Activated CD8-positive, alpha-beta memory T cell treated with anti-CD3 and anti-CD28 coated beads for 48 hours (primary cell): ENCODE data around the gene CD83.
A peak's percentile ranks its signal among the peaks of the same experiment; 100 is the strongest.

Experiments used
- DNase-seq, 3 experiments: peaks; one replicate each; pipeline ENCODE4 v3.0.0-alpha.2; 2020; ENCODE audit warnings: low read depth in 2 of 3, low spot score in 2 of 3

Gene CD83

DNA sequence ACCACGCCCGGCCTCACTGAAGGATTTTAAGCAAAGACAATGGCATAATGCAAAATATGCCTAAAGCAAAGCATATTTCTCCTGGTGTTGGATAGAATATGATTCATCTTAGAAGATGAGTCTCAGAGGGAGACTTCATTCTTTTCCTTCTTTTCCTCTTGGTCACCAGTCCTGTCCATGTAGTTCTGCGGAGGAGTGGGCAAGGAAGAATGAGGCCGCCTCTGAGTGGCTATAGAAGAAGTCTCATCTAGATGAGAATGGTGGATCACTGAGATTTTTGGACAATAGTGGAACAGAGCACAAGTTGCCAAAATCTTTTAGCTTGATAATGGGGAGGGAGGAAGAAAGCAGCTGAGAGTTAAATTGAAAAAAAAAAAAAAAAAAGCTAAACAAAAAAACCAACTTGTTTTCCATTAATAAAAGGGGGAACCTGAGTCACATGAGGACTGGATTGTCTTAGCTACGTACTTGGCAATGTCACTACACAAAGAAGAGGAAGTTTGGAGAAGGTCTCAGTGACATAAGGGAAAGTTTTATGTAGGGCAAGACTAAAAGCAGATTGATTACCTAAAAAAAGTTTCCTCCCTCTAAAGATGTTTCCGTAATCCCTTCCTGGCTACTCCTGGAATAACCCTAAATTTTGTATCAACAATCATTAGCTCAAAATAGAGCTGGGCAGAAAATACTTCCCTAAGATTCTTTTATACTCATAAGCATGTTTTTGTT lies 6.0 kb downstream of the CD83 start:
- no peak for DNase-seq

DNA sequence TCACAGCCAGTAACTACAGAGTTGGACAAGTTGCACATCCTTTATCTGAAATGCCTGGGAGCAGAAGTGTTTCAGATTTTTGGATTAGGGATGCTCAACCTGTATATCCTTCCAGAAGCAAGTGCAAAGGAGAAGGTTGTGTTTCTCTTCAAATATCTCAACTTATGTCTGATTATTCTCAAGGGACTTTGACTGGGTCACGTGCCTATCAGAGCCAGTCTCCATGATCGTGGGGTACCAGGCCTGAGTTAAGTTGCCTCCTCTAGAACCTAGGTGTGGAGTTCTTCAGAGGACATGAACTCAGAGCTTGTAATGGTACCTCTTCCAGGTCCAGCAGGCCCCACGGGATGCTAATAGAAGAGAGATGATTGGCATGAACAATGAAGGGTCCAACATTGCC lies 7.8 kb downstream of the CD83 start:
- no peak for DNase-seq

DNA sequence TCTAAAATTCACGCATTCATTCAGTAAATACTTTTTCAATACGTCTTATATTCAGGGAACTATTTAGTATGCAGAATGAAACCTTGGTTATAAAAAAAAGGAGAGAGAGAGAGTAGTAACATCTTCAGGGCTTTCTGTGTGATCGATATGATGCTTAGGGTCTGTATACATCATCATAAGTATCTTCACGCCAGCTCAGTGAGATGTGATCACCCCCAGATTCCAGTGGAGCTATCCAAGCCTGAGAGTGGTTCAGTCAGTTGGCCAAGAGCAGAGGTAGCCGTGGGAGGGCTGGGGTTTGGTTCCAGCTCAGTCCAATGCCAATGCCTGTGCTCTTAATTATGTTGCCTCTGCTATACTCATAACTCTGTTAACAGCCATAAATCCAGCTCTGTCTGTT lies 8.6 kb downstream of the CD83 start:
- DNase-seq: no peak

DNA sequence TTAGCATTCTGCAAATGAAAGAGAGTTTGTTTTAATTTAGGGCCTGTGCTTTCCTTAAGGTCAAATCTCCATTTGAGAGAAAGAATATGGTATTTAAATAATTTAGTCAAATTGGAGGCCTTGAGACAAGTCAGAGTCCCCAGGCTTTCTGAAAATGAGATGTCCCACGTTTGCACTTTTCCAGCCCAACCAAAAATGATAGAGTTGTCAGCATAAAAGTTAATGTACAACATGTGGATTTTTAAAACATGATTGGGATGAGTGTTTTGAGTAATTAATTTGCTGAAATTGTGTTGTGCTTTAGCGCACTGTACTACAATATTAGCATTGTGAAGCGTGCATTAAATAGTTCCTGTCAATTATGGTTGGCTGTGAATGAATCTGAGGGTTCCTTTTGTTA lies 10.0 kb downstream of the CD83 start:
- no peak for DNase-seq

DNA sequence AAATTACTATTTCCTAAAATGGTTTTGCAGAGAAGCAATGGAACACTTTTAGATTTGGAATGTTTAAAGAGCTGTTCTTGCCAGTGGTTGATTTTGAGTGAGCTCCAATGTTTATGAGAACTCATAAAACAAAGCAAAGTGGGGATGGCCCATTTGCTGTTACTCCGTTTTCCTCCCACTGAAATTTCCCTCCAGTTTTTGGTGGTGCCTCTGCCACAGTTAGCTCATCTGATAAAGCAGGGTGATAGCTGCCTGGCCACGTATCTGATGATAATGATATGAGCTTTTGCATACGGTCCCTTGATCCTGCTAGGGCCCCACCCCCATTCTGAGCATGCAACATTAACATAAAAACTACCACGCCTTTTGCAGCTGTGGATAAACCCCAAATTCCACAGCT lies 10.4 kb downstream of the CD83 start:
- DNase-seq: no peak

DNA sequence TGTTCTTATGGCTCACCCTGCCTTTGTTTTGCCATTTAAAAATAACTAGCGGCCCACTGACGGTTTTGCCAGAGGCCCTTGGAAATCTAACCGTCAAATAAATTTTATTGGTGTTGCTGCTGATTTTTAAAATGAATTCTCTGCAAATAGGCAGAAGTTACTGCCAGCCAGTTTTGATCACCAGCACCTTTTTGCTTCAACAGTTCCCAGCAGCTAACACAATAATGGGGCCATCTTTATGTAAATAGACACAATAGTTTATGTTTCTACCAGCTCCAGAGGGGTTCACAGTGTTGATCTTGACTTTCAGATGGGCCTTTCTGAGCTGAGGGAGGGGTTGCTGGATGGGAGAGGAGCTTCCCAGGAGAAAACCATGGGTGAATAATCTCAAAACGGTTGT lies 11.2 kb downstream of the CD83 start:
- DNase-seq: no peak

DNA sequence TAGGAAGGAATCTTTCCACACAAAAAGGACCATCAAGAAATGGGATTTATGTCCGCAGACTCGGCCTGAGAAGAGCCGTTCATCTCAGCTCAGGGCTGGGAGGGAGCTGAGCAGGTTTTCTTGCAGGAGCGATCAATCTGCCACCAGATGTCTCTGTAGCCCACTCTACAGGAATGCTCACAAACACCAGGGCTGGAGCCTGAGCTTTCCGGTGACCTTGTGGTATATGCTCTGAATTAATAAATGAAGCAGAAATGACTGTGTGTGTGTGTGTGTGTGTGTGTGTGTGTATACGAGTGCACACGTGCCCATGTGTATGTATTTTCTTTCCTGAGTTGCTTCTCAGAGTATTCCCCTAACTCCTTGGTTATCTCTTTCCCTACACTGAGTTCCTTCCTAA lies 12.0 kb downstream of the CD83 start:
- DNase-seq: no peak

DNA sequence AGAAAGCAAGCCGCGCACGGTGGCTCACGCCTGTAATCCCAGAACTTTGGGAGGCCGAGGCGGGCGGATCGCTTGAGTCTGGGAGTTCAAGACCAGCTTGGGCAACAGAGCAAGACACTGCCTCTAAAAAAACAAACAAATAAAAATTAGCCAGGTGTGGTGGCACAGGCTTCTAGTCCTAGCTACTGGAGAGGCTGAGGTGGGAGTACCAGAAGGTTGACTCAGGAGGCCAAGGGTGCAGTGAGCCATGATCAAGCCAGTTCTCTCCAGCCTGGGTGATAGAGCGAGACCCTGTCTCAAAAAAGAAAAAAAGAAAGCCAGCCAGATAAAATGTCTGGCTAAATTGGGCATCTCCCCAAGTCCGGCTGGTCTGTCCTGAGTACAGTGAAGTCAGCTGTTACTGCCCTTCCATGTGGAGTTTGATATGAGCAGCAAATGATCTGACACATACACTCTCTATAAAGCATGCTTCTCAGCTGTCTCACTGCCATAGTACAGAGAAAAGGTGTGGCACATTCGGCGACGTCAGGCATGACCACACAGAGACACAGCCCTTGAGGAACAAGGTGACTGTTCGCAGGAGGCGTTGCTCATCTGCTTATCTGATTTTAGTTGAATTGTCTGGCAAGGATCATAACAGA lies 13.0 kb downstream of the CD83 start:
- DNase-seq: no peak

DNA sequence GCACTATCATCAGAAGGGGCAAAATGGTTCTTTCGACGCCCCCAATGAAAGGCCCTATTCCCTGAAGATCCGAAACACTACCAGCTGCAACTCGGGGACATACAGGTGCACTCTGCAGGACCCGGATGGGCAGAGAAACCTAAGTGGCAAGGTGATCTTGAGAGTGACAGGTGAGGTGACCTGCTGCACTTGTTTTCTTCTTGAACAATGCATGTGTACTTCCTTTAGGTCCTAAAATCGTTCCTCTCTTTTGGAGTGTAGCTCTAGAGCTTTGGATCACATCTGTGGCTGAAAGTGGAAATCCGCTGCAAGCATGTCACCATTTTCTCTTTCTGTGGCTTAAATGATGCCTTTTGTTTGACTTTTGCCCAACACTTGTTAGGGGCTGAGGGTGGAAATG lies 14.0 kb downstream of the CD83 start:
- no peak for DNase-seq

DNA sequence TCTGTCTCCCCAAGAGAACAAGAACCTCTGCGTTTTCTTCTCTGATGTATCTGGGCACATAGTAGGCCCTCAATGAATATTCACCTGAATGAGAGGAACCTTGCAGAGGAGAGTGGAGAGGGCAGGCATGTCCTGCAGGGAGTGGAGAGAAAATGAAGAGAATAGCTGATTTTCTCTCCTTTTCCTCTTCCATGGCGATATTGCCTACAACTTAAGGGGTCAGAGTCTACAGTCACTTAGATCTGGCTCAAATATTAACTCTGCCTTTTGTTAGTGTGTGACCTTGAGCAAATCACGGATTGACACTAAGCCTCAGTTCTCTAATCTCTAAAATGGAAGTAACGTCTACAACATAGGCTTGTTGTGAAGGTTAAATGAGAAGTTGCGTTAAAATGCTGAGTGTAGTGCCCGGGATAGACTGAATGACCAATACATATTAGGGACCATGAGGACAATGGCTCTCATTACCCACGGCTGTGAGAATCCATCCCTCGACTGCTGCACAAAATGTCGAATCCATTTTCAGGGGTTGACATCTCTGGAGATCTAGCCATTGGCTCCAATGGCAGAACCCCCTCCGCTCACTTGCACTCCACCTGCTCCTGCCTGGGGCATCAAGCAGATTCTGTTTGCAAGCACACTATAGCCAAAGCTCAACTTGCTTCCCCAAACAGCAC lies 14.8 kb downstream of the CD83 start:
- DNase-seq: no peak

DNA sequence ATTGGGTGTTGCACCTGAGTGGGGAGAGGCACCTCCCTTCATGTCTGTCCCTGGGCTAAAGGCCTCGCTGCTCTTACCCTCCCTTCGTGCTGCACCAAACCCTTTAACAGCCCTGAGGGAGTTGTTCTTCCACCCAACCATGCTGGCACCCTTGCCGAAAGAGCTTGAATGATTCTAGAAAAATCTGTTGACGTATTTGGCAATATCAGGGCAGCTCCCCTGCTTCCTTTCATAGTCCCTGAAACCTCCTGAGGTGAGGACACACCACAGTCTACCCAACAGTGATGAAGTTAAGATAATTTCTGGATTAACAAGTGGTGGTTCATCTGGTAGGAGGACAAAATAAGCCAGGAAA lies 15.3 kb downstream of the CD83 start:
- no peak for DNase-seq

DNA sequence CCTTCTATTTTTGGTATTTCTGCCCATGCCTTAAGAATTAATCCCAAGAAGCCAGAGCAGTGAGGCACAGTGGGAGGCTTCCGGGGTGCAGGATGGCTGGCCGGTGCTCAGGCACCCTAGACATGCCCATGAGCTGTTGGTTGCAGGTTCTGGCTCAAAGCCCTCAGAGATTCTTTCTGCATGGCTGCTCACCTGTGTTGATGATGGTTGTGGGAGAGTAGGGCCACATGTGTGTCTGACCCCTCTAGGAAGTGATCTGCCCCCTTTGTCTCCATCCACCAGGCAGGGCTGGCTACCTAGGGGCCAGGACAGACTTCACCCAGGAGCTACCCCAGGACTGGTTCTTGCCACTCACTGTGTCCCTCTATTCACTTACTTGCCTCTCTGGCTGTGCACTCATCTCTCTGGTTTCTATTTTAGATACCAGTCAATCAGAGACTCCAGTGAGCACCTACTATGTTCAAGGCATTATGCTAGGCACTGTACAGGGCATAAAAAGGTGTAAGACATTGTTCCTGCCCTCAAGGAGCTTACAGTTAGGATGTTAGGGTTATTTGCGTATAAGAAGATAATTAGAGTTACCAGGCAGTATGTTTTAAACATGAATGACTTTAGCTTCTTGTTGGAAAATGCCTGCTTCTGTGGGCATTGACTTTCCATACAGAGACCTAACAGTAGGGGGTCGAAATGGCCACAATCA lies 16.8 kb downstream of the CD83 start:
- DNase-seq: no peak

DNA sequence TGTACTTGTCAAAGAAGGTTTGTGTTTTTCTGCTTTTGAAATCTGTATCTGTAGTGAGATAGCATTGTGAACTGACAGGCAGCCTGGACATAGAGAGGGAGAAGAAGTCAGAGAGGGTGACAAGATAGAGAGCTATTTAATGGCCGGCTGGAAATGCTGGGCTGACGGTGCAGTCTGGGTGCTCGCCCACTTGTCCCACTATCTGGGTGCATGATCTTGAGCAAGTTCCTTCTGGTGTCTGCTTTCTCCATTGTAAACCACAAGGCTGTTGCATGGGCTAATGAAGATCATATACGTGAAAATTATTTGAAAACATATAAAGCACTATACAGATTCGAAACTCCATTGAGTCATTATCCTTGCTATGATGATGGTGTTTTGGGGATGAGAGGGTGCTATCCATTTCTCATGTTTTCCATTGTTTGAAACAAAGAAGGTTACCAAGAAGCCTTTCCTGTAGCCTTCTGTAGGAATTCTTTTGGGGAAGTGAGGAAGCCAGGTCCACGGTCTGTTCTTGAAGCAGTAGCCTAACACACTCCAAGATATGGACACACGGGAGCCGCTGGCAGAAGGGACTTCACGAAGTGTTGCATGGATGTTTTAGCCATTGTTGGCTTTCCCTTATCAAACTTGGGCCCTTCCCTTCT lies 18.4 kb downstream of the CD83 start:
- DNase-seq: no peak

DNA sequence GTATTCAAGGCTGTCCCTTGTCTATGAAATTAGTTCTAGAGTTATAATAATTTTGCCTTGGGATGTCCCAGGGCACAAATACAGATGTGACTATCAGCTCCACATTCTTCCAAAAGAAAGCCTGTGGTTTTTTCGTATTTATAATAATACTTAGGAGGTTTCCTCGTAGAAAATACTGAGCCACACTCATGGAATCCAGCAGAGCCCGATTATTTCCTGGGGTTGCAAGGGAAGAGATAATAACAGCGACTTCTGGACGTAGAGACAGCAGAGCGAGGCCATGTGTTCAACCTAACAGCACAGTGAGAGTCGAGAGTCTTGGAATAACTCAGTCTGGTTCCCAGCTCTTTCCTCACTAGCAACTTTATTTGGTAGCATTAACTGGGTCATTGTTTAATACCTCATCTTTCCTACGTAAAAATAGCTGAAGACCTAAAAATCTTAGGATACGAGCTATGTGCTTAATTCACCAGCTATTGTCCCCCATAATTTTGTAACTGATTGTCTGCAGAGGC lies 21.2 kb downstream of the CD83 start:
- DNase-seq: no peak

DNA sequence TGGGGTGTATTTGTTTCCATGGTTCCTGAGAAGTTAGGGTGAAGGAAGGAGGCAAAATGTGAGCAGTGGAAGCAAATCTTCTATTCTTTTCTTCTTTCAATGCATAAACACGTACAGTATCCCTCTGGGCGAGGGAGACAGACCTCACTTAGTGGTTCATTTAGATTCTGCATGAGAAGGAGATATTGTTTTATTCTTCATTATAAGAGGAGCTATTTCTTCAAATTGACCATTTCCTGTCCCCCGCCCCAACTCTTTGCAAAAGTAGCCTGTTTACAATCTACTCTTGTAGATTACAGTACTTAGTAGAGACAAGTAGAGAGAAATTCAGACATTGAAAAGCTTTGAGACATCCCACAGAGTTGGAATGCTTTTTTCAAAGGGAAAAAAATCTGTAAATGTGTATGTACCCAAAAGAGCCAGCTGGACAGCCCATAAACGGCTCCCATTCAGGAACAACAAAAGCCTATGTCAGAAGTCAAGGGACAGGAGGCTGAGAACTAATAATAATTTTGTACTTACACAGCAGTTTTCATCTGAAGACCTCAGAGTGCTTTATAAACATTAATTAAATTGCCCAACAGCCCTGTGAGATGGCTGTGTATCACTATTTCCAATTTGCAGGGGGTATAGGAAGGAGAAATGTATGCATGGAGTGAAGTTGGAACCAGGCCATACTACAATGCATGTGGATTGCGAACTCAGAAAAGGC lies 23.9 kb downstream of the CD83 start:
- no peak for DNase-seq

DNA sequence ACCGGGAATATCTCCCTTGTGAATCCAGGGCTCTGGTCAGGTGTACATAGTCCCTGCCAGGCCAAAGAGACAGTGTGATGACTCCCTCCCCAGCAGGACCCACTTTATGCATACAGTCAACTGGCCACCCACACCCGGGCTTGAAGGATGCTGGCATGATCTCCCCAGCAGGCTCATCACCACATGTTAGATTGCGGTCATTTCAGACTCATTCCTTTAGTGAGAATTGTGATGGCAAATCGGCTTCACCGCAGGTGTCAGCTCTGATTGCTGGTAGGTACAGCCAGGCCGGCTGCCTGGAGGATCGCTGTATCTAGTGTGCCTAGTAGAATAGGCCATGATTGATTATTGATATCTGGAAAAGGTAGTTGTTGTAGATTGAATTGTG lies 24.5 kb downstream of the CD83 start:
- no peak for DNase-seq

DNA sequence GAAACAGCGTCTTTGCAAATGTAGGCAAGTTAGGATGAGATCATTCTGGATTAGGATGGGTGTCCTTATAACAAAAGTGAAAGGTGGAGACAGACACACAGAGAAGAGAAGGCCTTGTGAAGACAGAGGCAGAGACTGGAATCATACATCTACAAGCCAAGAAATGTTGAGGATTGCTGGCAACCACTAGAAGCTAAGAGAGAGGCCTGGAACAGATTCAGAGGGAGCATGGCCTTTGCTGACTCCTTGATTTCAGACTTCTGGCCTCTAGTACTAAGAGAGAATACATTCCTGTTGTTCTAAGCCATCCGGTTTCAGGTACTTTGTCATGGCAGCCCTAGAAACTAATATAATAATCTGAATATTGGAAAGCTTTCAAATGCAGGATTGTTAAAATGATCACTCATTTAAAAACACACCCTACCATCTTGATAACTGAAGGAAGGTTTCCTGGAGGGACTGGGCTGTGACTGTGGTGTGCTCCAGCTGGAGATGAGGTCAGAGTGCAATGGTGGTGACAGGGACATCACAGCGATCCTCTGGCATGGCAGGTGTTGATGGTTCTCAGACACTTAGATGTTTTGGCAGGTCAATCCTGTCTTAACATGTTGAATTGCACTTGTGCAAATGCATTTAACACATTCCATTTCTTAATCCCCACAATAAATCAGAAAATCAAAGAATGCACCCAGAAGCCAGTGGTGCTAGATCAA lies 25.1 kb downstream of the CD83 start:
- no peak for DNase-seq

DNA sequence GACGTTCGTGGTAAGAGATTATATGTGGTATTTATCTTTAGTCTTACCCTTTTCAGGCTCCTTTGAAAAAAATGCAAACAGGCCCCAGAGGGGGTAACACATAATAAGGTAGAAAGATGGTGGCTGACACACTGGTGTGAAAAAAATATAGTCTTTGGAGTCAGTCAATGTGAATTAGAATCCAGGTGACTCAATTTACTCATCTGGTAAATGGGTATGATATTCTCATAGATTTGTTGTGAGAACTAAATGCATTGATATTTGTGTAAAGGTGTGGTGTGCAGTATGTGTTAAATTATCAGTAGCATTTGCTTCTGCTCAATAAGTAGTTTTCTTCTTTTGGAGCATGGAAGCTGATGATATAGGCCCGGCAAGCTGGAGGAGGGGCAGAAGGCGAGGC lies 25.7 kb downstream of the CD83 start:
- DNase-seq: no peak

DNA sequence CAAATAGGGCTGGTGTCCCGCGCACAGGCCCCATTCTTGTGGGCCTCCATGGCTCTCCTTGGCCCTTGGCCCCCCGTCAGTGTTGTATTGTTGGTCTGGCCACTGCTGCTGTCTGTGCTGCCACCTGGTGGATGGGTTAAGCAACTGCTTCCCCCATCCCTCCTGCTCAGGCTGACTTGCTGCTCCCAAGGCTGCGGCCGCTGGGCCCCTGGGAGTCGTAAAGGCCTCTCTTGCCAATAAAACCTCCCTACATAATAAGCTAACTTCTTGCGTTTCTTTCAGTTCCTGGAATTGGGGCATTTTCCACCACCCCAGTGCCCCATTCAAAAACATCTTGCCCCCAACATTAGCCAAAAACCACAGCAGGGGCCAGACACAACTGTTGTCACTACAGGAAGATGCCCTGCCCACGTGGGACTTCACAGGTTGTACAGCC lies 27.1 kb downstream of the CD83 start:
- peak; percentile 54 to 61 (median 60) for DNase-seq

DNA sequence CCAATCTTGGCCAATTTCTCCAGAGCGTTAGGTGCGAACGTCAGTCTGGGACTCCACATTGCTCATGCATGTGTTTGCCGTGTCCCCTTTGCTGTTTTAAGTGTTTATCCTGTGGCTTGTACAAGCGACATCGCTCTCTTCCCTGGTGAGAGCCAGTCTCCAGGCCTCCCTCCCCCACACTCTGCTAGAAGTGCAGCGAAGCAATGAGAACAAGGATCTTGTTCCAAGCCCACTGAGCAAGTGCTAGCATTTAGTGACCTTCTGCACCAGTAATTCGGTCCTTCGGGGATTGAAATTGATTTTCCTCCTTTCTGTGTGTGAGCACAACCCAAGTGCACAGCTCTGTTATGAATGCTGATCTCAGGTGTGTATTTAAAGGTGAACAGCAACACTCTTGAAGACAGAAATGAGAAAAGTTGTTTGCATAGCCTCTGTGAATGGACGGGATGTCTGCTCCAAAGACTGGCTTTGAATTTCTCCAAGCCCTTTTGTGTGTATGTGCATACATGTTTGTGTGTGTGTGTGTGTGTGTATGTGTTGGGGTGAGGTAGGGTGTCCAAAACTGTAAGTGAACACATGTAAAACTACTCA lies 29.0 kb downstream of the CD83 start:
- no peak for DNase-seq
